CD4-positive, alpha-beta T cell (primary cell): ENCODE measurements around the gene SELE. TPM values are rescaled to one million over a fixed set of nuclear protein-coding genes. Genes with fewer than 3 reads are reported as not detected.

ENCODE experiments used
- ATAC-seq: fragments of 200-7000 bp; cut with Tn5 transposase; one replicate; pipeline ENCODE4 v1.10.0; 2022; ENCODE audit warnings: mild to moderate bottlenecking; ENCODE audit not compliant: poor library complexity
- CTCF ChIA-PET: fragments of 350-600 bp; sonication (Branson Sonifier 250); formaldehyde crosslinking; loops from one replicate; lab custom pipeline; 2021; ENCODE audit warnings: antibody characterized with exemption, inconsistent platforms; lab: Charles Lee
- POLR2A ChIA-PET: fragments of 350-600 bp; sonication (Branson Sonifier 250); formaldehyde crosslinking; loops from one replicate; lab custom pipeline; 2021; ENCODE audit warnings: antibody characterized with exemption, inconsistent platforms; lab: Charles Lee
- DNase-seq, 14 experiments: peaks; one replicate each; pipeline ENCODE4 v3.0.0-alpha.2; 2013 to 2020; ENCODE audit warnings: mixed read lengths in 2 of 14
- H3K27ac ChIP-seq, 2 donors: one replicate each; pipeline versions ENCODE4 v1.5.1 to v1.7.0; 2013; ENCODE audit warnings: low read length in 2 of 2, low read depth in 1 of 2, mild to moderate bottlenecking in 1 of 2
- H3K27me3 ChIP-seq, 2 experiments: 1 replicate in 1 of 2; 2 replicates in 1 of 2; pipeline versions ENCODE4 v1.6.1 to v1.7.0; 2013; ENCODE audit warnings: low read length in 2 of 2, control low read depth in 1 of 2, mild to moderate bottlenecking in 1 of 2, moderate library complexity in 1 of 2; ENCODE audit not compliant: insufficient read depth in 2 of 2, control insufficient read depth in 1 of 2
- H3K36me3 ChIP-seq: one replicate; pipeline ENCODE4 v1.6.1; 2013; ENCODE audit warnings: low read length, control low read depth; ENCODE audit not compliant: insufficient read depth
- H3K4me1 ChIP-seq: one replicate; pipeline ENCODE4 v1.6.1; 2013; ENCODE audit warnings: low read length, control low read depth; ENCODE audit not compliant: insufficient read depth
- H3K4me3 ChIP-seq: one replicate; pipeline ENCODE4 v1.5.1; 2013; ENCODE audit warnings: mild to moderate bottlenecking, low read length, moderate library complexity
- H3K9me3 ChIP-seq, 2 experiments: 1 replicate in 1 of 2; 2 replicates in 1 of 2; pipeline versions ENCODE4 v1.6.1 to v1.7.0; 2013; ENCODE audit warnings: low read length in 2 of 2, mild to moderate bottlenecking in 2 of 2, control low read depth in 1 of 2, moderate library complexity in 1 of 2; ENCODE audit not compliant: control insufficient read depth in 1 of 2, insufficient read depth in 1 of 2
- H3K27ac Mint-ChIP-seq: one replicate; pipeline ENCODE4 v1.8.0; 2020; ENCODE audit warnings: mixed read lengths
- H3K27me3 Mint-ChIP-seq: one replicate; pipeline ENCODE4 v1.8.0; 2021; ENCODE audit warnings: mixed read lengths
- H3K36me3 Mint-ChIP-seq: one replicate; pipeline ENCODE4 v1.8.0; 2021; ENCODE audit warnings: low read depth, mixed read lengths
- H3K4me1 Mint-ChIP-seq: one replicate; pipeline ENCODE4 v1.8.0; 2021; ENCODE audit warnings: low read depth, mixed read lengths
- H3K4me3 Mint-ChIP-seq: one replicate; pipeline ENCODE4 v1.8.0; 2020; ENCODE audit warnings: mild to moderate bottlenecking, mixed read lengths
- H3K9me3 Mint-ChIP-seq: one replicate; pipeline ENCODE4 v1.8.0; 2020; ENCODE audit warnings: mixed read lengths
- intact Hi-C, 2 experiments: fragments of 100-400 bp; cut with DNase I in 1 of 2; cut with micrococcal nuclease in 1 of 2; formaldehyde crosslinking; loops; one replicate each; pipeline versions ENCODE4 v1.15.1 to v1.9.0; 2023 to 2025; cut with DNase I, micrococcal nuclease
- total RNA-seq, 174 experiments: library from RNA in 2 of 174; stranded (reverse) in 2 of 174; gene quantifications; one replicate each; pipeline ENCODE4 v1.2.3 and lab custom pipeline; 2021 to 2026
- TF ChIP-seq, protein P1 (sequence below): fragments of 200-600 bp; IDR thresholded peaks from one replicate; pipeline ENCODE4 v1.8.0; 2022; ENCODE audit warnings: antibody characterized with exemption, mild to moderate bottlenecking

SELE gene
- total RNA-seq, 2 experiments from 2014 or later = not detected

- Mint-ChIP-seq H3K4me3 (peak overlapping the region; percentile 52), H3K4me1 (peaks cover 97% of the 10 kb centered on the region), H3K27me3 (no peaks in the 10 kb centered on the region), H3K36me3 (peaks cover 97% of the 10 kb centered on the region), H3K27ac (no peak overlapping the region), H3K9me3 (no peaks in the 10 kb centered on the region)
- TF ChIP-seq, protein P1, sequence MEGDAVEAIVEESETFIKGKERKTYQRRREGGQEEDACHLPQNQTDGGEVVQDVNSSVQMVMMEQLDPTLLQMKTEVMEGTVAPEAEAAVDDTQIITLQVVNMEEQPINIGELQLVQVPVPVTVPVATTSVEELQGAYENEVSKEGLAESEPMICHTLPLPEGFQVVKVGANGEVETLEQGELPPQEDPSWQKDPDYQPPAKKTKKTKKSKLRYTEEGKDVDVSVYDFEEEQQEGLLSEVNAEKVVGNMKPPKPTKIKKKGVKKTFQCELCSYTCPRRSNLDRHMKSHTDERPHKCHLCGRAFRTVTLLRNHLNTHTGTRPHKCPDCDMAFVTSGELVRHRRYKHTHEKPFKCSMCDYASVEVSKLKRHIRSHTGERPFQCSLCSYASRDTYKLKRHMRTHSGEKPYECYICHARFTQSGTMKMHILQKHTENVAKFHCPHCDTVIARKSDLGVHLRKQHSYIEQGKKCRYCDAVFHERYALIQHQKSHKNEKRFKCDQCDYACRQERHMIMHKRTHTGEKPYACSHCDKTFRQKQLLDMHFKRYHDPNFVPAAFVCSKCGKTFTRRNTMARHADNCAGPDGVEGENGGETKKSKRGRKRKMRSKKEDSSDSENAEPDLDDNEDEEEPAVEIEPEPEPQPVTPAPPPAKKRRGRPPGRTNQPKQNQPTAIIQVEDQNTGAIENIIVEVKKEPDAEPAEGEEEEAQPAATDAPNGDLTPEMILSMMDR = no peak
- ChIA-PET POLR2A (interaction anchor here (1.0 to 5.3 kb wide), 6 partner anchors 7 to 114 kb away, joined by 3 to 72 read pairs (median 6); partner anchors contain the start of gene F5), CTCF (interaction anchor here (1.4 to 5.3 kb wide), 2 partner anchors 12 to 97 kb away, joined by 4 to 21 read pairs; no protein-coding TSS in a partner anchor)
- DNase-seq (peak in 2 of 14 experiments; percentile 51 to 55), ATAC-seq (no peak)
- intact Hi-C loops = loop anchor here (5.0 to 10.0 kb wide), 3 partner anchors 193 to 335 kb away; partner anchors contain the start of genes BLZF1 (in 1 of the 2), NME7 (in 1 of the 2), SCYL3 (in 1 of the 2) and SLC19A2 (in 1 of the 2)
- no peaks in the 10 kb centered on the region for H3K9me3 ChIP-seq
- H3K27me3 ChIP-seq = no peaks in the 10 kb centered on the region
- H3K4me3 ChIP-seq = no peak overlapping the region
- peaks cover 84% of the 10 kb centered on the region for H3K36me3 ChIP-seq
- H3K27ac ChIP-seq = peak overlapping the region; percentile 36 to 57
- H3K4me1 ChIP-seq = peaks cover 80% of the 10 kb centered on the region
Observed at GRCh38 chr1:169699707-169700106, 34.2 kb downstream of the SELE start.

GRCh38 chr1:169698976-169699375, 34.9 kb downstream of the SELE start:
- intact Hi-C loops = loop anchor here in 1 of 2 experiments (5.0 kb wide), 1 partner anchor 193 kb away; the partner anchor contains the start of gene SCYL3
- ATAC-seq (no peak), DNase-seq (peak in 2 of 14 experiments; percentile 30 to 38)
- H3K36me3 ChIP-seq = peaks cover 79% of the 10 kb centered on the region
- no peaks in the 10 kb centered on the region for H3K27me3 Mint-ChIP-seq
- H3K4me3 ChIP-seq = no peak overlapping the region
- H3K9me3 Mint-ChIP-seq = no peaks in the 10 kb centered on the region
- ChIA-PET CTCF (interaction anchor here (5.3 kb wide), 1 partner anchor 13 kb away, joined by 21 read pairs; no protein-coding TSS in a partner anchor), POLR2A (interaction anchor here (1.0 to 5.3 kb wide), 5 partner anchors 9 to 113 kb away, joined by 3 to 72 read pairs (median 3); partner anchors contain the start of gene F5)
- peaks cover 97% of the 10 kb centered on the region for H3K36me3 Mint-ChIP-seq
- H3K4me3 Mint-ChIP-seq = peak overlapping the region; percentile 52
- no peak overlapping the region for H3K27ac Mint-ChIP-seq
- TF ChIP-seq, protein P1 = no peak
- peaks cover 97% of the 10 kb centered on the region for H3K4me1 Mint-ChIP-seq
- no peaks in the 10 kb centered on the region for H3K9me3 ChIP-seq
- peak overlapping the region; percentile 42 to 57 for H3K27ac ChIP-seq
- H3K4me1 ChIP-seq = peaks cover 82% of the 10 kb centered on the region
- no peaks in the 10 kb centered on the region for H3K27me3 ChIP-seq

- ChIA-PET POLR2A (interaction anchor here (2.9 to 9.9 kb wide), 3 partner anchors 10 to 111 kb away, joined by 13 to 286 read pairs (median 147); partner anchors contain the start of gene F5), CTCF (interaction anchor here (2.2 kb wide), 1 partner anchor 14 kb away, joined by 13 read pairs; no protein-coding TSS in a partner anchor)
- no peaks in the 10 kb centered on the region for H3K27me3 ChIP-seq
- H3K4me3 ChIP-seq = no peak overlapping the region
- Mint-ChIP-seq H3K27ac (no peak overlapping the region), H3K27me3 (no peaks in the 10 kb centered on the region), H3K9me3 (no peaks in the 10 kb centered on the region), H3K4me3 (peak overlapping the region; percentile 62), H3K36me3 (peaks cover 97% of the 10 kb centered on the region), H3K4me1 (peaks cover 97% of the 10 kb centered on the region)
- intact Hi-C loops = loop anchor here in 1 of 2 experiments (5.0 kb wide), 1 partner anchor 195 kb away; the partner anchor contains the start of gene SCYL3
- ATAC-seq = no peak
- no peak for DNase-seq
- peak overlapping the region; percentile 22 to 57 for H3K27ac ChIP-seq
- peaks cover 67% of the 10 kb centered on the region for H3K36me3 ChIP-seq
- TF ChIP-seq, protein P1 = no peak
- no peaks in the 10 kb centered on the region for H3K9me3 ChIP-seq
- peaks cover 83% of the 10 kb centered on the region for H3K4me1 ChIP-seq
Observed at GRCh38 chr1:169697755-169698154, 36.1 kb downstream of the SELE start.
